A673 (cell line): ENCODE data around the gene RFX2.

Experiments
- EZH2 ChIP-seq: fragments of 200-600 bp; sonication (generic); IDR thresholded peaks from 2 replicates; pipeline ENCODE4 v1.6.1; 2017; ENCODE audit warnings: borderline replicate concordance, low read depth, mild to moderate bottlenecking, mixed read lengths, antibody characterized with exemption, low read length; ENCODE audit not compliant: poor library complexity, severe bottlenecking
- TF ChIP-seq, protein P1 (sequence below): fragments of 300-800, 200-600 bp; sonication (generic); conservative IDR thresholded peaks from 2 replicates; pipeline ENCODE4 v1.5.1; 2017; ENCODE audit warnings: low read depth, mild to moderate bottlenecking, antibody characterized with exemption, low read length, moderate library complexity, mixed read lengths

DNA sequence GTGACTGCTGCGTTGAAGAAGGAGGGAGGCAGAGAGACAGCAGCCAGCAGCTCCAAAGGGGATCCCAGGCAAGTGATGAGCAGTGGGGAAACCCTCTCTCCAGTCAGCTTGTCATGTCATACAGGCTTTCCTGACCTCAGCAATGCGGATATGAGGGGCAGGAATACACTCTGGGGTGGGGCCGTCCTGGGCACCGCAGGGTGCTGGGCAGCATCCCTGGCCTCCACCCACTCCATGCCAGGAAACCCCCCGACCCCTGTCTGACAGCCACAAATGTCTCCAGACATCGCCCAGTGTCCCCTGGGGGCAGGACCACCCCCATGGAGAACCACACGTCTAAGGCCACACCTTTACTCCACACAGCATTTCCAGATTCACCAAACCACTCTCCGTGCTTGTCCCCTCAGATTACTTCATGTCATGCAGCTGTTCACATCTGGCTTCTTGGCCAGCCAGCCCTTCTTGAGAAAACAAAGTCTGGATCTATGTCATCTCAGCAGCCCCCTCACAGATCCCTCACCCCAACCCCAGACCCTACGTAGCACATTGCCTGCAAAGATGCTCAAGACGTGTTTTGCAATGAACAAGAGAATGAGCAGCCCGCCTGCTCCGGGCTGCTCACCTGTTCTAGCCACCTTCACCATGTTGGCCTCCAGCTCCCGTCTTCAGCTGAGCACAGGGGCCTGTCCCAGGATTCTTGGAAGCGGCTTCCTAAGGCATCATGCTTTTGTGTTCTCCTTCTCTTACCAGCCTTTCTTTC, 46.5 kb downstream of the RFX2 start:
- TF ChIP-seq, protein P1, sequence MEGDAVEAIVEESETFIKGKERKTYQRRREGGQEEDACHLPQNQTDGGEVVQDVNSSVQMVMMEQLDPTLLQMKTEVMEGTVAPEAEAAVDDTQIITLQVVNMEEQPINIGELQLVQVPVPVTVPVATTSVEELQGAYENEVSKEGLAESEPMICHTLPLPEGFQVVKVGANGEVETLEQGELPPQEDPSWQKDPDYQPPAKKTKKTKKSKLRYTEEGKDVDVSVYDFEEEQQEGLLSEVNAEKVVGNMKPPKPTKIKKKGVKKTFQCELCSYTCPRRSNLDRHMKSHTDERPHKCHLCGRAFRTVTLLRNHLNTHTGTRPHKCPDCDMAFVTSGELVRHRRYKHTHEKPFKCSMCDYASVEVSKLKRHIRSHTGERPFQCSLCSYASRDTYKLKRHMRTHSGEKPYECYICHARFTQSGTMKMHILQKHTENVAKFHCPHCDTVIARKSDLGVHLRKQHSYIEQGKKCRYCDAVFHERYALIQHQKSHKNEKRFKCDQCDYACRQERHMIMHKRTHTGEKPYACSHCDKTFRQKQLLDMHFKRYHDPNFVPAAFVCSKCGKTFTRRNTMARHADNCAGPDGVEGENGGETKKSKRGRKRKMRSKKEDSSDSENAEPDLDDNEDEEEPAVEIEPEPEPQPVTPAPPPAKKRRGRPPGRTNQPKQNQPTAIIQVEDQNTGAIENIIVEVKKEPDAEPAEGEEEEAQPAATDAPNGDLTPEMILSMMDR: no peak
- TF ChIP-seq EZH2: no peak
